OCI-LY3 (cell line): Measurements from ENCODE around the gene HYLS1.

ENCODE experiments used
- H2AFZ ChIP-seq: fragments of 200-600, 300-600 bp; shearing (Covaris generic); 2 replicates; pipeline ENCODE4 v1.6.0; 2014; ENCODE audit warnings: antibody characterized with exemption, low read depth, low read length
- H3K27ac ChIP-seq: fragments of 200-600, 300-600 bp; sonication (generic); 2 replicates; pipeline ENCODE4 v1.5.1; 2014; ENCODE audit warnings: mild to moderate bottlenecking, low read length, moderate library complexity, mixed read lengths
- H3K27me3 ChIP-seq: fragments of 200-600, 300-600 bp; sonication (generic); 2 replicates; pipeline ENCODE4 v1.6.1; 2014; ENCODE audit warnings: low read depth, low read length, mixed read lengths
- H3K36me3 ChIP-seq: fragments of 200-600, 300-600 bp; sonication (generic); replicated peaks from 2 replicates; pipeline ENCODE3; 2014; ENCODE audit warnings: low read depth, low read length, mixed read lengths
- H3K4me1 ChIP-seq: fragments of 300-600, 200-600 bp; sonication (generic); 2 replicates; pipeline ENCODE4 v1.6.1; 2014; ENCODE audit warnings: low read length, mixed read lengths
- H3K4me2 ChIP-seq: fragments of 200-600, 300-600 bp; sonication (generic); 2 replicates; pipeline ENCODE4 v1.6.1; 2014; ENCODE audit warnings: low read length, mixed read lengths
- H3K4me3 ChIP-seq: fragments of 300-600, 200-600 bp; sonication (generic); 2 replicates; pipeline ENCODE4 v1.5.1; 2014; ENCODE audit warnings: antibody characterized with exemption, mild to moderate bottlenecking, low read length, moderate library complexity
- H3K79me2 ChIP-seq: fragments of 300-600, 200-600 bp; shearing (Covaris generic); 2 replicates; pipeline ENCODE4 v1.6.1; 2014; ENCODE audit warnings: mild to moderate bottlenecking, low read length, mixed read lengths
- H3K9ac ChIP-seq: fragments of 300-600, 200-600 bp; shearing (Covaris generic); 2 replicates; pipeline ENCODE4 v1.6.0; 2014; ENCODE audit warnings: mild to moderate bottlenecking, low read length, moderate library complexity
- H3K9me3 ChIP-seq: fragments of 200-600, 300-600 bp; shearing (Covaris generic); 2 replicates; pipeline ENCODE4 v1.6.1; 2014; ENCODE audit warnings: low read length, mixed read lengths; ENCODE audit not compliant: insufficient read depth
- H4K20me1 ChIP-seq: fragments of 200-600, 300-600 bp; sonication (generic); 2 replicates; pipeline ENCODE4 v1.6.1; 2016; ENCODE audit warnings: low read length, mixed read lengths; ENCODE audit not compliant: insufficient read depth
- CTCF ChIP-seq: fragments of 200-600, 300-600 bp; sonication (generic); IDR thresholded peaks from 2 replicates; pipeline ENCODE4 v1.5.1; 2014; ENCODE audit warnings: antibody characterized with exemption, low read length, low read depth
- EZH2phosphoT487 ChIP-seq: fragments of 200-600 bp; shearing (Covaris generic); IDR thresholded peaks from 2 replicates; pipeline ENCODE4 v1.6.1; 2018; ENCODE audit warnings: antibody characterized with exemption, mixed run types, low read depth

Gene HYLS1

GRCh38 chr11:125926682-125927081, 39.2 kb downstream of the HYLS1 start:
- no peaks in the 10 kb centered on the region for H3K9me3 ChIP-seq
- H3K36me3 ChIP-seq, result no peaks in the 10 kb centered on the region
- H2AFZ ChIP-seq, result no peak overlapping the region
- no peak overlapping the region for H3K4me3 ChIP-seq
- 0 out of 2 replicates have a peak, but pooled peaks cover 4% of the 10 kb centered on the region for H3K4me1 ChIP-seq
- H4K20me1 ChIP-seq, result no peaks in the 10 kb centered on the region
- H3K27ac ChIP-seq, result no peak overlapping the region
- TF ChIP-seq CTCF (no peak), EZH2phosphoT487 (no peak)
- no peak overlapping the region for H3K9ac ChIP-seq
- H3K4me2 ChIP-seq, result no peak overlapping the region
- H3K79me2 ChIP-seq, result no peaks in the 10 kb centered on the region
- H3K27me3 ChIP-seq, result peaks cover 59% of the 10 kb centered on the region

- H3K4me3 ChIP-seq, result no peak overlapping the region
- TF ChIP-seq CTCF, result no peak
- TF ChIP-seq EZH2phosphoT487, result no peak
- no peak overlapping the region for H3K9ac ChIP-seq
- peaks cover 3% of the 10 kb centered on the region for H3K4me1 ChIP-seq
- peaks cover 52% of the 10 kb centered on the region for H3K27me3 ChIP-seq
- no peak overlapping the region for H3K27ac ChIP-seq
- H4K20me1 ChIP-seq, result no peaks in the 10 kb centered on the region
- no peaks in the 10 kb centered on the region for H3K79me2 ChIP-seq
- no peaks in the 10 kb centered on the region for H3K36me3 ChIP-seq
- no peak overlapping the region for H3K4me2 ChIP-seq
- no peaks in the 10 kb centered on the region for H3K9me3 ChIP-seq
- H2AFZ ChIP-seq, result no peak overlapping the region
Measured at GRCh38 chr11:125929445-125930075, 42.1 kb downstream of the HYLS1 start.

GRCh38 chr11:125930076-125930450, 42.6 kb downstream of the HYLS1 start:
- no peak for TF ChIP-seq CTCF
- TF ChIP-seq EZH2phosphoT487, result no peak

GRCh38 chr11:125931116-125931515, 43.6 kb downstream of the HYLS1 start:
- no peak overlapping the region for H3K4me2 ChIP-seq
- no peaks in the 10 kb centered on the region for H4K20me1 ChIP-seq
- H3K4me3 ChIP-seq, result no peak overlapping the region
- H3K4me1 ChIP-seq, result peaks cover 3% of the 10 kb centered on the region
- no peak overlapping the region for H3K9ac ChIP-seq
- H2AFZ ChIP-seq, result no peak overlapping the region
- no peaks in the 10 kb centered on the region for H3K9me3 ChIP-seq
- no peaks in the 10 kb centered on the region for H3K79me2 ChIP-seq
- no peak overlapping the region for H3K27ac ChIP-seq
- no peaks in the 10 kb centered on the region for H3K36me3 ChIP-seq
- peaks cover 36% of the 10 kb centered on the region for H3K27me3 ChIP-seq
- TF ChIP-seq CTCF, result no peak
- no peak for TF ChIP-seq EZH2phosphoT487

More at GRCh38 chr11:125930076-125930450, 42.6 kb downstream of the HYLS1 start:
- no peak overlapping the region for H3K4me2 ChIP-seq
- no peaks in the 10 kb centered on the region for H3K36me3 ChIP-seq
- H3K4me3 ChIP-seq, result no peak overlapping the region
- H2AFZ ChIP-seq, result no peak overlapping the region
- no peak overlapping the region for H3K9ac ChIP-seq
- H3K27me3 ChIP-seq, result peaks cover 47% of the 10 kb centered on the region
- no peak overlapping the region for H3K27ac ChIP-seq
- H3K79me2 ChIP-seq, result no peaks in the 10 kb centered on the region
- peaks cover 3% of the 10 kb centered on the region for H3K4me1 ChIP-seq
- no peaks in the 10 kb centered on the region for H4K20me1 ChIP-seq
- no peaks in the 10 kb centered on the region for H3K9me3 ChIP-seq
